ENCODE measurements around the gene PLEKHA4.

PLEKHA4 gene

GRCh38 chr19:48815870-48816501 is 52.4 kb downstream of the PLEKHA4 start:
- no peak for TF ChIP-seq CTCF (IDR thresholded peaks at IDR 0.05; ENCODE audit: low read depth, low read length, missing control alignments)
- no peak overlapping the region for H3K4me3 ChIP-seq (ENCODE audit: low read depth, low read length)
- no peak for DNase-seq (ENCODE audit: low read depth)
- in situ Hi-C loops (cut with HindIII; ENCODE audit: low sequenced_read_pairs), result no loop called here

- no peak for DNase-seq (ENCODE audit: low read depth)
- H3K4me3 ChIP-seq (ENCODE audit: low read depth, low read length), result no peak overlapping the region
- no peak for TF ChIP-seq CTCF (IDR thresholded peaks at IDR 0.05; ENCODE audit: low read depth, low read length, missing control alignments)
- in situ Hi-C loops (cut with HindIII; ENCODE audit: low sequenced_read_pairs), result no loop called here
These were observed 53.5 kb downstream of the PLEKHA4 start for GRCh38 chr19:48814895-48815294.

GRCh38 chr19:48813123-48813913 is 55.1 kb downstream of the PLEKHA4 start:
- in situ Hi-C loops (cut with HindIII; ENCODE audit: low sequenced_read_pairs), result no loop called here
- DNase-seq (ENCODE audit: low read depth), result no peak
- H3K4me3 ChIP-seq (ENCODE audit: low read depth, low read length), result no peak overlapping the region
- TF ChIP-seq CTCF (IDR thresholded peaks at IDR 0.05; ENCODE audit: low read depth, low read length, missing control alignments), result peak; percentile 13

GRCh38 chr19:48812094-48812929 is 56.1 kb downstream of the PLEKHA4 start:
- no peak for TF ChIP-seq CTCF (IDR thresholded peaks at IDR 0.05; ENCODE audit: low read depth, low read length, missing control alignments)
- no peak for DNase-seq (ENCODE audit: low read depth)
- H3K4me3 ChIP-seq (ENCODE audit: low read depth, low read length), result peak overlapping the region; percentile 70
- in situ Hi-C loops (cut with HindIII; ENCODE audit: low sequenced_read_pairs), result no loop called here

GRCh38 chr19:48810151-48810550 is 58.3 kb downstream of the PLEKHA4 start:
- DNase-seq (ENCODE audit: low read depth), result no peak
- TF ChIP-seq CTCF (IDR thresholded peaks at IDR 0.05; ENCODE audit: low read depth, low read length, missing control alignments), result no peak
- in situ Hi-C loops (cut with HindIII; ENCODE audit: low sequenced_read_pairs), result no loop called here
- peak overlapping the region; percentile 70 for H3K4me3 ChIP-seq (ENCODE audit: low read depth, low read length)

- no peak overlapping the region for H3K4me3 ChIP-seq (ENCODE audit: low read depth, low read length)
- DNase-seq (ENCODE audit: low read depth), result no peak
- no peak for TF ChIP-seq CTCF (IDR thresholded peaks at IDR 0.05; ENCODE audit: low read depth, low read length, missing control alignments)
- in situ Hi-C loops (cut with HindIII; ENCODE audit: low sequenced_read_pairs), result no loop called here
These were observed 60.7 kb downstream of the PLEKHA4 start for GRCh38 chr19:48807590-48808308.

All from astrocyte of the cerebellum (primary cell).